AG04449 (cell line): ENCODE measurements around the gene ARFGEF3.

Source experiments
- CTCF ChIA-PET: fragments of 350-600 bp; formaldehyde crosslinking; extraction: SDS; loops from one replicate; lab custom pipeline; 2021; ENCODE audit warnings: antibody characterized with exemption; lab: Yijun Ruan, JAX
- POLR2A ChIA-PET: fragments of 400-600, 350-600 bp; formaldehyde crosslinking; extraction: SDS; loops from one replicate; lab custom pipeline; 2020; ENCODE audit warnings: antibody characterized with exemption, inconsistent platforms; lab: Yijun Ruan, JAX
- DNase-seq: peaks from one replicate; pipeline ENCODE4 v3.0.0-alpha.2; 2010; ENCODE audit warnings: low read depth, low spot score
- H3K4me3 ChIP-seq: 2 replicates; pipeline ENCODE4 v1.5.1; 2011; ENCODE audit warnings: low read depth, mild to moderate bottlenecking, control low read depth, low read length
- TF ChIP-seq, protein P1 (sequence below): IDR thresholded peaks from one replicate; pipeline ENCODE4 v1.5.1; 2011; ENCODE audit warnings: mild to moderate bottlenecking, moderate library complexity, low read length, control low read depth, inconsistent platforms; ENCODE audit not compliant: insufficient read depth; ENCODE audit errors: missing control alignments

Gene ARFGEF3

DNA sequence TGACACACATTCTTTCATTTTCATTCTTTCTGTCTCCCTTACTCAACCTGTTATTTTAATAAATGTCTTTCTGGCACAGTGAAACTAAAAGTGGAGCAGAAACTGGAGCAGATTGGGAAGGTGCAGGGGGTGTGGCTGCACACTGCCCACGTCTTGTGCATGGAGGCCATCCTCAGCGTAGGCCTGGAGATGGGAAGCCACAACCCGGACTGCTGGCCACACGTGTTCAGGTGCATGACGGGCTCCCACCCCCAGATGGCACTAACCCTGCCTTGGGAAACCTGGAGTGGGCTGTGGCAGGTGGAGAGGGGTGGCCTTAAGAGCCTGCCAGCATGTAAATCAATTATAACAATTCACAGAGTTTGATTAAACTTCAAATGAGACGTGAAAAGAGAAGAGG lies 128.0 kb downstream of the ARFGEF3 start:
- DNase-seq, result no peak
- TF ChIP-seq, protein P1, sequence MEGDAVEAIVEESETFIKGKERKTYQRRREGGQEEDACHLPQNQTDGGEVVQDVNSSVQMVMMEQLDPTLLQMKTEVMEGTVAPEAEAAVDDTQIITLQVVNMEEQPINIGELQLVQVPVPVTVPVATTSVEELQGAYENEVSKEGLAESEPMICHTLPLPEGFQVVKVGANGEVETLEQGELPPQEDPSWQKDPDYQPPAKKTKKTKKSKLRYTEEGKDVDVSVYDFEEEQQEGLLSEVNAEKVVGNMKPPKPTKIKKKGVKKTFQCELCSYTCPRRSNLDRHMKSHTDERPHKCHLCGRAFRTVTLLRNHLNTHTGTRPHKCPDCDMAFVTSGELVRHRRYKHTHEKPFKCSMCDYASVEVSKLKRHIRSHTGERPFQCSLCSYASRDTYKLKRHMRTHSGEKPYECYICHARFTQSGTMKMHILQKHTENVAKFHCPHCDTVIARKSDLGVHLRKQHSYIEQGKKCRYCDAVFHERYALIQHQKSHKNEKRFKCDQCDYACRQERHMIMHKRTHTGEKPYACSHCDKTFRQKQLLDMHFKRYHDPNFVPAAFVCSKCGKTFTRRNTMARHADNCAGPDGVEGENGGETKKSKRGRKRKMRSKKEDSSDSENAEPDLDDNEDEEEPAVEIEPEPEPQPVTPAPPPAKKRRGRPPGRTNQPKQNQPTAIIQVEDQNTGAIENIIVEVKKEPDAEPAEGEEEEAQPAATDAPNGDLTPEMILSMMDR, result no peak
- H3K4me3 ChIP-seq, result no peak overlapping the region
- CTCF ChIA-PET, result interaction anchor here (1.4 kb wide), 1 partner anchor 42 kb away, joined by 3 read pairs; no protein-coding TSS in a partner anchor
- POLR2A ChIA-PET, result no interaction called here

DNA sequence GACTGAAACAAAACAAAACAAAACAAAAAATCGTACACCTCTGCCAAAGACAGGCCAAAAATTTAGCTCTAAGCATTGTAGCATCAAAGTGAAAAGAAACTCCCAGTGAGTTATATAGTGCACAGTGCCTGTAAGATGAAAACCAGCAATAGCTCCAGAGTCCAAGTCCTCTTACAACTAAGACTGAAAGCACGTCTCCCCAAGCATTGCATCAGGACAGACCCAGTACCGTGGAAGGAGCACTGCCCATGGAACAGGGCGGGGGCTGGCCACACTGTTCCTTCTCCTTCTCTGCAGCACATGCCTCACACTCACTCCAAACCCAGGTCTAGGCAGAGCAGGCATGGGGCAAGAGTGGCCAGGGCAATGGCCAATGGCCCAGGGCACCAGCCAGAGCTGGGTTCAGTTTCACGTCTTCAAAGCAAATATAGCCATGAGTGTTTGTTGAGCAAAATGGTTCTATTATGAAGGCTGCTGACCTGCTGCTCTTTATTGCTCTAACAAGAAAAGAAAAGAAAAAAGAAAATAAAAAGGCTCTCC lies 128.8 kb downstream of the ARFGEF3 start:
- ChIA-PET POLR2A (no interaction called here), CTCF (no interaction called here)
- no peak for DNase-seq
- TF ChIP-seq, protein P1, result no peak
- no peak overlapping the region for H3K4me3 ChIP-seq

DNA sequence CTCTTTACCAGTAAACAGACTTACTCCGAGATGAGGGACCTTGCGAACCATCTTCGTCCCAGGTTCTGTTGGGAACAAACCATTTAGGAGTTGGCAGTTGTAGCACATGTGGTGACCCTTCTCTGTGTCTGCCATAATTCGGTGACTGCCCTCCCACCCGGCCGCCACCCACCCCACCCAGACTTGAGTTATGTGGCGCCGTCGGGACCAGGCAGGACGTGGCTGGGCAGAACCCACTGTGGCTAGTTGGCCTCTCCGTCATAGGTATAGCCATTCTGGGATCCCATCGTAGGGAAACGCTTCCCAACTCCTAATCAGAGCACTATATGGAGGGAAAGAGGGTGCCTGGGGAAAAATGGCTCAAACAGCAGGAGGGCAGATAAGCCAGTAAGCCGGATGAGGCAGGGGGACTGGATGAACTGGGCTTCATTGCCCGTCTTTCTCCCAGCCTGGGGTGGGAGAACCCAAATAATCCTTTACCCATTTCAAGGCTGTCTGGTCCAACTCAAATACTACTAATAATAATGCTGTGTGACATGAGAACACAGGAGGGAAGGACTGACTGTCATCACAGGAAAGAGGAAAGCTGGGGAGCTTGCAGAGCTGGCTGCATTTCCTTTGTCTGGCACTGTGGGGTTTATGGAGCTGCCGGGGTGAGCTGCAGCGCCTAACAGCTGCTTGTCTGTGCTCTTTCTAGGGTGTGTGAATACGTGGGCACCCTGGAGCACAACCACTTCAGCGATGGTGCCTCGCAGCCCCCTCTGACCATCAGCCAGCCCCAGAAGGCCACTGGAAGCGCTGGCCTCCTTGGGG lies 129.5 kb downstream of the ARFGEF3 start:
- CTCF ChIA-PET, result no interaction called here
- H3K4me3 ChIP-seq, result no peak overlapping the region
- DNase-seq, result no peak
- POLR2A ChIA-PET, result no interaction called here
- TF ChIP-seq, protein P1, result no peak

DNA sequence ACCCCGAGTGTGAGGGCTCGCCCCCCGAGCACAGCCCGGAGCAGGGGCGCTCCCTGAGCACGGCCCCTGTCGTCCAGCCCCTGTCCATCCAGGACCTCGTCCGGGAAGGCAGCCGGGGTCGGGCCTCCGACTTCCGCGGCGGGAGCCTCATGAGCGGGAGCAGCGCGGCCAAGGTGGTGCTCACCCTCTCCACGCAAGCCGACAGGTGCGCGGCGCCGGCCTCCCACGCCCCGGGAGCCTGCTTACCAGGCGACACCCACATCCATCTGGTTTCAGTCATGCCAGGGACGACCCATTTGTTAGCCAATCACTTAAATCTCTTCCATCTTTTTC lies 130.1 kb downstream of the ARFGEF3 start:
- no peak overlapping the region for H3K4me3 ChIP-seq
- TF ChIP-seq, protein P1, result no peak
- no peak for DNase-seq
- CTCF ChIA-PET, result no interaction called here
- POLR2A ChIA-PET, result no interaction called here

DNA sequence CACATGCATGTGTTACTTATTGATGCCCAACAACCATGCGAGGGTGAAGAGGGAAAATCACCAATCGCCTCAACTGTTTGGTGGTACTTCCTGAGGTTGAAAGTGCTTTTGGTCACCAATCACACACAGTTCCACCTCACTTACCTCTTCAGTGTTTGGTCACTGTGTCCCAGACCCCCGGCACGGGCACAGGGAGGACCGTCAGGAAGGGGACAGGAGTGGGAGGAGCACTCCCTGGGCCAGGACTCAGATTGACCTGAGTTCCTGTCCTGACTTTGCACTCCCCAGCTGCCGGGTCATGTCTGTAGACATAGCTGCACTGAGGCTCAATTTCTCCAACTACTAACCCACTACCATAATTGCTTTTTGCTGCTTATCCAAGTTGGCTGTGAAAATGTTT lies 130.7 kb downstream of the ARFGEF3 start:
- TF ChIP-seq, protein P1, result no peak
- DNase-seq, result no peak
- H3K4me3 ChIP-seq, result no peak overlapping the region
- POLR2A ChIA-PET, result no interaction called here
- CTCF ChIA-PET, result no interaction called here

DNA sequence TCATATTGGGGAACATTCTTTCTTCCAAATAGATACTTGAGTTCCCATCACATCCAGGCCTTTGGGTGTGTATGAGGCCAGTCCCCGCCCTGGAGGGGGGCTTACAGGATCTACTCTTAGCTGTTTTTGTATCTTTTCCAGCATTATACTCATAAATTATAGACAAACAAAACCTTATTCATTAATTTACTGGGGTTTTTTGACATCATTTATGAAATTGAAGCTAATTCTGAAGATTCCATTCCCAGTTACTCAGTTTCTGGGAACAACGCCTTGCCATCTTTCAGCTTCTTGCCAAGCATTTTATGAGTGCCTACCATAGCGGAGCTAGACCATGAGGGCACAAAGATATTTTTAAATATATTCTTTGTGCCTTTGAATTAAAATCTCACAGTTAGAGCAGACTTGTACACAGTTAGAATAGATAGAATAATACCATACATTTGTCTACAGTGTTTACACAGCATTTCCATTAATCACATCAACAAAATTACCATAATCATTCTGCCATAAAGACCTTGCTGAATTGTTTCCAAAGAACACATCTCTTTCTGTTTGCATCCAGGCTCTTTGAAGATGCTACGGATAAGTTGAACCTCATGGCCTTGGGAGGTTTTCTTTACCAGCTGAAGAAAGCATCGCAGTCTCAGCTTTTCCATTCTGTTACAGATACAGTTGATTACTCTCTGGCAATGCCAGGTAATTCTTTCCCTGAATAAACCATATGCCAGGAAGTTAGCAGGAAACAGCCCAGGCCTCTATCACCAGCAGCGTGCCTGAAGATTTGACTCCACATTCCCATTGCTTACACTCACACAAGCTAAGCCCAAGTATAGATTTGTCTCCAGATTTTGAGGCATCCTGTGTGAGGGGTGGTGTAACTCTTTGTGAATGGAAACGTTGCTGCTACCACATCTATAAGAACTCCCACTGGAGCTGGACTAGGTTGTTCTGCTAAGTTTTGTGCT lies 132.0 kb downstream of the ARFGEF3 start:
- TF ChIP-seq, protein P1, result no peak
- ChIA-PET CTCF (interaction anchor here (0.9 to 1.2 kb wide), 2 partner anchors 9 to 15 kb away, joined by 3 to 4 read pairs; no protein-coding TSS in a partner anchor), POLR2A (no interaction called here)
- DNase-seq, result no peak
- H3K4me3 ChIP-seq, result no peak overlapping the region
